Uterus (tissue), 4 donors: ENCODE results near the gene RGS11. TPM values are rescaled to one million over a fixed set of nuclear protein-coding genes. Genes with fewer than 3 reads are reported as not detected.

ENCODE experiments used
- DNase-seq, 2 donors: peaks; one replicate each; pipeline ENCODE4 v3.0.0-alpha.2; 2019 to 2020
- H3K27ac ChIP-seq, 2 donors: fragments of 200-600 bp; sonication (generic); 1 replicate in 1 of 2; 2 replicates in 1 of 2; pipeline ENCODE4 v1.5.1; 2016 to 2018
- H3K27me3 ChIP-seq, 2 donors: fragments of 200-600 bp; sonication (generic); one replicate each; pipeline ENCODE4 v1.5.1; 2018 to 2019; ENCODE audit warnings: control low read depth in 1 of 2
- H3K36me3 ChIP-seq, 2 donors: fragments of 200-600 bp; sonication (generic); one replicate each; pipeline ENCODE4 v1.5.1; 2019; ENCODE audit warnings: control low read depth in 1 of 2
- H3K4me1 ChIP-seq, 2 donors: fragments of 200-600 bp; sonication (generic); one replicate each; pipeline ENCODE4 v1.5.1; 2018 to 2019; ENCODE audit warnings: control low read depth in 1 of 2
- H3K4me3 ChIP-seq, 2 donors: fragments of 200-600 bp; sonication (generic); 1 replicate in 1 of 2; 2 replicates in 1 of 2; pipeline ENCODE4 v1.5.1; 2018 to 2019; ENCODE audit warnings: mild to moderate bottlenecking in 1 of 2
- H3K9me3 ChIP-seq, 2 donors: fragments of 200-600 bp; sonication (generic); one replicate each; pipeline ENCODE4 v1.5.1; 2019; ENCODE audit warnings: control low read depth in 1 of 2
- POLR2A ChIP-seq, 2 donors: fragments of 450-650 bp; IDR thresholded peaks; one replicate each; pipeline ENCODE4 v1.6.1; 2016; ENCODE audit warnings: antibody characterized with exemption in 2 of 2, mild to moderate bottlenecking in 1 of 2, moderate library complexity in 1 of 2
- intact Hi-C: fragments of 100-400 bp; cut with DNase I; formaldehyde crosslinking; loops from one replicate; pipeline ENCODE4 v1.15.1; 2023; ENCODE audit warnings: low total_unique reads
- total RNA-seq, 4 donors: library from RNA; depleted of rRNA in 3 of 4; stranded (reverse); fragments of >200 nt in 3 of 4; gene quantifications; one replicate each; pipeline versions ENCODE4 v1.1.0 to v1.2.4, GENCODE V29; 2014 to 2023
- TF ChIP-seq, protein P1 (sequence below), 4 experiments: fragments of 200-600 bp in 2 of 4; fragments of 450-650 bp in 2 of 4; sonication (generic) in 2 of 4; IDR thresholded peaks; one replicate each; pipeline ENCODE4 v1.5.1; 2016 to 2019; ENCODE audit warnings: antibody characterized with exemption in 4 of 4, mild to moderate bottlenecking in 2 of 4, moderate library complexity in 1 of 4
- donor health status: DM: yes; HTN: yes; CAD: no.

The RGS11 gene
- total RNA-seq, 4 donors from 2014 or later: 1.1 to 2.4 (median 2.3) TPM; not detected in 1

GRCh38 chr16:286491-287297 lies 10.9 kb upstream of the RGS11 start:
- TF ChIP-seq, protein P1, sequence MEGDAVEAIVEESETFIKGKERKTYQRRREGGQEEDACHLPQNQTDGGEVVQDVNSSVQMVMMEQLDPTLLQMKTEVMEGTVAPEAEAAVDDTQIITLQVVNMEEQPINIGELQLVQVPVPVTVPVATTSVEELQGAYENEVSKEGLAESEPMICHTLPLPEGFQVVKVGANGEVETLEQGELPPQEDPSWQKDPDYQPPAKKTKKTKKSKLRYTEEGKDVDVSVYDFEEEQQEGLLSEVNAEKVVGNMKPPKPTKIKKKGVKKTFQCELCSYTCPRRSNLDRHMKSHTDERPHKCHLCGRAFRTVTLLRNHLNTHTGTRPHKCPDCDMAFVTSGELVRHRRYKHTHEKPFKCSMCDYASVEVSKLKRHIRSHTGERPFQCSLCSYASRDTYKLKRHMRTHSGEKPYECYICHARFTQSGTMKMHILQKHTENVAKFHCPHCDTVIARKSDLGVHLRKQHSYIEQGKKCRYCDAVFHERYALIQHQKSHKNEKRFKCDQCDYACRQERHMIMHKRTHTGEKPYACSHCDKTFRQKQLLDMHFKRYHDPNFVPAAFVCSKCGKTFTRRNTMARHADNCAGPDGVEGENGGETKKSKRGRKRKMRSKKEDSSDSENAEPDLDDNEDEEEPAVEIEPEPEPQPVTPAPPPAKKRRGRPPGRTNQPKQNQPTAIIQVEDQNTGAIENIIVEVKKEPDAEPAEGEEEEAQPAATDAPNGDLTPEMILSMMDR (IDR thresholded peaks at IDR 0.05): no peak
- no peak for DNase-seq
- Histone ChIP-seq H3K27me3 (no peaks in the 10 kb centered on the region), H3K27ac (no peak overlapping the region), H3K4me1 (no peaks in the 10 kb centered on the region), H3K9me3 (no peaks in the 10 kb centered on the region), H3K36me3 (no peaks in the 10 kb centered on the region), H3K4me3 (no peak overlapping the region)
- intact Hi-C loops: loop anchor here (10.0 kb wide), 1 partner anchor 58 kb away; no protein-coding TSS in a partner anchor

- no peak for DNase-seq
- Histone ChIP-seq H3K27ac (no peak overlapping the region), H3K27me3 (peaks cover 3 to 8% of the 10 kb centered on the region in 2 donors), H3K4me1 (peaks cover 0 to 5% of the 10 kb centered on the region in 2 donors), H3K4me3 (no peak overlapping the region), H3K9me3 (no peaks in the 10 kb centered on the region), H3K36me3 (no peaks in the 10 kb centered on the region)
- TF ChIP-seq, protein P1 (IDR thresholded peaks at IDR 0.05): no peak
- no peak for TF ChIP-seq POLR2A (IDR thresholded peaks at IDR 0.05)
- intact Hi-C loops: loop anchor here (10.0 kb wide), 1 partner anchor 59 kb away; no protein-coding TSS in a partner anchor
Measured at GRCh38 chr16:285146-286055, 9.7 kb upstream of the RGS11 start.

DNA sequence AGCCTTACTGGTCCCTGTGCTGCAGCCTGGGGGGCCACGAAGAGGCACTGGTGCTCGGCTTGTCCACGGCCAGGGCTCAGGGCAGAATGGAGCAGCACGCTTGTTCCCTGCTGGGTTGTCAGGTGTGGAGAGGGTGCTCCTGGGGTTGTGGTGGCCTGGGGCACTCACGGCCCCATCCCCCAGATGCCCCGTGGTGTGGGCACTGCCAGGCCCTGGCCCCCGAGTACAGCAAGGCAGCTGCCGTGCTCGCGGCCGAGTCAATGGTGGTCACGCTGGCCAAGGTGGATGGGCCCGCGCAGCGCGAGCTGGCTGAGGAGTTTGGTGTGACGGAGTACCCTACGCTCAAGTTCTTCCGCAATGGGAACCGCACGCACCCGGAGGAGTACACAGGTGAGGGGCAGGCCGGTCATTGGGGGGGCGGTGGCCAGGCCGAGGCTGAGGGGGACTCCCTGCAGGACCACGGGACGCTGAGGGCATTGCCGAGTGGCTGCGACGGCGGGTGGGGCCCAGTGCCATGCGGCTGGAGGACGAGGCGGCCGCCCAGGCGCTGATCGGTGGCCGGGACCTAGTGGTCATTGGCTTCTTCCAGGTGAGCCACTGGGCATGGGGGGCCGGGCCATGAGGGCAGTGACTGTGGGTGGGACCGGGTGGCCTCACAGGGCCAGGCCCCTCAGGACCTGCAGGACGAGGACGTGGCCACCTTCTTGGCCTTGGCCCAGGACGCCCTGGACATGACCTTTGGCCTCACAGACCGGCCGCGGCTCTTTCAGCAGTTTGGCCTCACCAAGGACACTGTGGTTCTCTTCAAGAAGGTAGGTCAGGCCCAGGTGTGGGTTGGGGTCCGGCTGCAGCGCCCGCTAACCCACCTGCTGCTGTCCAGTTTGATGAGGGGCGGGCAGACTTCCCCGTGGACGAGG lies 8.7 kb upstream of the RGS11 start:
- Histone ChIP-seq H3K27ac (no peak overlapping the region), H3K36me3 (no peaks in the 10 kb centered on the region)
- TF ChIP-seq, protein P1 (IDR thresholded peaks at IDR 0.05): no peak
- TF ChIP-seq POLR2A (IDR thresholded peaks at IDR 0.05): no peak

DNA sequence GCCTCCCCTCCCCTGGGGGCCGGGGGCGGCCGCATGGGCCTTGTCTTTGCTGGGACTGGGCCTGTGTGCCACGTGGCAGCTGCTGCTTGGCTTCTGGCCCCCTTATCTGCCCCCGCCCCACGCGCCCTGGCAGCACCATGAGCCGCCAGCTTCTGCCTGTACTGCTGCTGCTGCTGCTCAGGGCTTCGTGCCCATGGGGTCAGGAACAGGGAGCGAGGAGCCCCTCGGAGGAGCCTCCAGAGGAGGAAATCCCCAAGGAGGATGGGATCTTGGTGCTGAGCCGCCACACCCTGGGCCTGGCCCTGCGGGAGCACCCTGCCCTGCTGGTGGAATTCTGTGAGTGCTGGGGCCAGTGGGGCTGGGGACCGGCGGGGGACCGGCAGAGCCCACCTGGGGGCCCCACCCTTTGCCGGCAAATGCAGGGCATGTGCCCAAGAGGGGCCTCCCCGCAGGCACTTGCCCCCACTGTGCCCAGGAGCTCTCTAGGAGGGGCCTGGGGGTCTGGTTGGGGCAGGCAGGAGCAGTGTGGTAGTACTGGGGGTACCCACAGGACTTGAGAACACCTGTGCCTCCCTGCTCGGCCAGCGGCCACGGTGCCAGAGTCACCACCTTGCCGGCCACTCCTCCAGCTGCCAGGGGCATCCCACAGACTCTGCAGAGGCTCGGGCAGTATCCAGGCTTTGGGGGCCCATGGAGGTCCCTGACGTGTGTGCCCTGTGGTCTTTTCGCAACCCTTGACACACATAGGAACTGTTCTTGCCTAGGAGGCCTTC lies 7.5 kb upstream of the RGS11 start, which contains the start of gene PDIA2:
PDIA2 (plus strand) TSS at position 132 of the 773 bp plus-strand sequence; CDS start at position 138, 6 bp downstream.
- DNase-seq: no peak
- H3K36me3 ChIP-seq: no peaks in the 10 kb centered on the region
- H3K27me3 ChIP-seq: peaks cover 3 to 8% of the 10 kb centered on the region in 2 donors
- no peak within 1 kb of the TSS for H3K27ac ChIP-seq
- peaks cover 0 to 9% of the 10 kb centered on the region in 2 donors for H3K4me1 ChIP-seq
- TF ChIP-seq POLR2A (IDR thresholded peaks at IDR 0.05): no peak
- TF ChIP-seq, protein P1 (IDR thresholded peaks at IDR 0.05): no peak
- no peak within 1 kb of the TSS for H3K4me3 ChIP-seq
- H3K9me3 ChIP-seq: no peaks in the 10 kb centered on the region
- intact Hi-C loops: loop anchor here (10.0 kb wide), 1 partner anchor 62 kb away; no protein-coding TSS in a partner anchor

More for the DNA sequence above, 8.7 kb upstream of the RGS11 start:
- peaks cover 0 to 9% of the 10 kb centered on the region in 2 donors for H3K4me1 ChIP-seq
- H3K27me3 ChIP-seq: peaks cover 3 to 8% of the 10 kb centered on the region in 2 donors
- no peak overlapping the region for H3K4me3 ChIP-seq
- intact Hi-C loops: loop anchor here (10.0 kb wide), 1 partner anchor 60 kb away; no protein-coding TSS in a partner anchor
- no peak for DNase-seq
- H3K9me3 ChIP-seq: no peaks in the 10 kb centered on the region
